Keratinocyte (primary cell): Measurements from ENCODE around the gene NBL1. TPM values are rescaled to one million over a fixed set of nuclear protein-coding genes. Genes with fewer than 3 reads are reported as not detected.

Experiments
- DNase-seq: peaks from one replicate; pipeline ENCODE4 v3.0.0-alpha.2; 2011; ENCODE audit warnings: low read depth, missing footprints, low spot score
- FAIRE-seq: peaks from 2 replicates; lab custom pipeline; 2011; peaks lifted over from hg19 to GRCh38; lab: Jason Lieb, UNC
- H2AFZ ChIP-seq: 2 replicates; pipeline ENCODE4 v1.6.0; 2012; ENCODE audit warnings: low read length, control low read depth, inconsistent platforms; ENCODE audit not compliant: control insufficient read depth
- H3K27ac ChIP-seq: 2 replicates; pipeline ENCODE4 v1.5.1; 2011; ENCODE audit warnings: low read length; ENCODE audit not compliant: control insufficient read depth, insufficient read depth
- H3K27me3 ChIP-seq: 3 replicates; pipeline ENCODE4 v1.6.0; 2011; ENCODE audit warnings: low read length; ENCODE audit not compliant: control insufficient read depth, insufficient read depth; ENCODE audit errors: extremely low read depth
- H3K36me3 ChIP-seq, 2 experiments: 2 replicates in 1 of 2; 3 replicates in 1 of 2; pipeline ENCODE4 v1.5.1; 2011; ENCODE audit warnings: low read length in 2 of 2, mild to moderate bottlenecking in 1 of 2; ENCODE audit not compliant: control insufficient read depth in 2 of 2, insufficient read depth in 2 of 2; ENCODE audit errors: extremely low read depth in 1 of 2
- H3K4me1 ChIP-seq: 3 replicates; pipeline ENCODE4 v1.5.1; 2011; ENCODE audit warnings: low read length; ENCODE audit not compliant: control insufficient read depth, insufficient read depth; ENCODE audit errors: extremely low read depth
- H3K4me2 ChIP-seq: 3 replicates; pipeline ENCODE4 v1.6.0; 2011; ENCODE audit warnings: low read depth, low read length; ENCODE audit not compliant: control insufficient read depth, insufficient read depth; ENCODE audit errors: extremely low read depth
- H3K4me3 ChIP-seq, 3 experiments: fragments of 200-600 bp in 1 of 3; sonication (generic) in 1 of 3; 2 replicates in 2 of 3; 3 replicates in 1 of 3; pipeline ENCODE4 v1.5.1; 2011 to 2016; ENCODE audit warnings: low read length in 3 of 3, mild to moderate bottlenecking in 3 of 3, control low read depth in 2 of 3, inconsistent platforms in 1 of 3, low read depth in 1 of 3, mixed read lengths in 1 of 3, mixed run types in 1 of 3, moderate library complexity in 1 of 3; ENCODE audit not compliant: control insufficient read depth in 2 of 3, insufficient read depth in 2 of 3; ENCODE audit errors: extremely low read depth in 1 of 3
- H3K79me2 ChIP-seq: 2 replicates; pipeline ENCODE4 v1.6.0; 2012; ENCODE audit warnings: low read length; ENCODE audit not compliant: control insufficient read depth, insufficient read depth
- H3K9ac ChIP-seq: 3 replicates; pipeline ENCODE4 v1.6.0; 2011; ENCODE audit warnings: low read length; ENCODE audit not compliant: control insufficient read depth, insufficient read depth; ENCODE audit errors: extremely low read depth
- H3K9me1 ChIP-seq: 3 replicates; pipeline ENCODE4 v1.6.0; 2011; ENCODE audit warnings: low read length; ENCODE audit not compliant: control insufficient read depth, insufficient read depth; ENCODE audit errors: extremely low read depth
- H3K9me3 ChIP-seq: 2 replicates; pipeline ENCODE4 v1.5.1; 2012; ENCODE audit warnings: low read depth, low read length; ENCODE audit not compliant: control insufficient read depth
- H4K20me1 ChIP-seq: 3 replicates; pipeline ENCODE4 v1.6.0; 2011; ENCODE audit warnings: low read length; ENCODE audit not compliant: control insufficient read depth, insufficient read depth; ENCODE audit errors: extremely low read depth
- EZH2 ChIP-seq: IDR thresholded peaks from one replicate; pipeline ENCODE4 v1.6.1; 2012; ENCODE audit warnings: inconsistent platforms, mild to moderate bottlenecking, low read length, moderate library complexity
- dilution Hi-C: fragments of 300-500 bp; cut with MboI; formaldehyde crosslinking; loops from one replicate; pipeline ENCODE4 v1.7.0; 2020; ENCODE audit warnings: low sequenced_read_pairs; ENCODE audit not compliant: extremely low pct_ligation_motif_present
- polyA plus RNA-seq, 5 experiments: library from polyadenylated mRNA; depleted of rRNA in 3 of 5; stranded (reverse) in 3 of 5; stranded (forward) in 1 of 5; unstranded in 1 of 5; fragments of >200 nt; gene quantifications; 1 replicate in 1 of 5; 2 replicates in 3 of 5; 3 replicates in 1 of 5; pipeline versions ENCODE4 v1.2.1 to v1.2.3, GENCODE V29; 2011 to 2012; ENCODE audit warnings: missing spikeins in 2 of 5, low read depth in 1 of 5, low replicate concordance in 1 of 5
- TF ChIP-seq, protein P1 (sequence below), 3 experiments: IDR thresholded peaks in 1 of 3; conservative IDR thresholded peaks in 1 of 3; optimal IDR thresholded peaks in 1 of 3; 2 replicates in 2 of 3; 3 replicates in 1 of 3; pipeline versions ENCODE3 to v1.5.1; 2011; ENCODE audit warnings: low read length in 3 of 3, mild to moderate bottlenecking in 3 of 3, moderate library complexity in 2 of 3, control low read depth in 1 of 3, inconsistent platforms in 1 of 3; ENCODE audit not compliant: insufficient read depth in 2 of 3; ENCODE audit errors: extremely low read depth in 1 of 3

Gene NBL1
- polyA plus RNA-seq, 1 donor (not counting 4 experiments of a cell fraction or from before 2014, with no cell fraction given): 74.5 TPM

DNA sequence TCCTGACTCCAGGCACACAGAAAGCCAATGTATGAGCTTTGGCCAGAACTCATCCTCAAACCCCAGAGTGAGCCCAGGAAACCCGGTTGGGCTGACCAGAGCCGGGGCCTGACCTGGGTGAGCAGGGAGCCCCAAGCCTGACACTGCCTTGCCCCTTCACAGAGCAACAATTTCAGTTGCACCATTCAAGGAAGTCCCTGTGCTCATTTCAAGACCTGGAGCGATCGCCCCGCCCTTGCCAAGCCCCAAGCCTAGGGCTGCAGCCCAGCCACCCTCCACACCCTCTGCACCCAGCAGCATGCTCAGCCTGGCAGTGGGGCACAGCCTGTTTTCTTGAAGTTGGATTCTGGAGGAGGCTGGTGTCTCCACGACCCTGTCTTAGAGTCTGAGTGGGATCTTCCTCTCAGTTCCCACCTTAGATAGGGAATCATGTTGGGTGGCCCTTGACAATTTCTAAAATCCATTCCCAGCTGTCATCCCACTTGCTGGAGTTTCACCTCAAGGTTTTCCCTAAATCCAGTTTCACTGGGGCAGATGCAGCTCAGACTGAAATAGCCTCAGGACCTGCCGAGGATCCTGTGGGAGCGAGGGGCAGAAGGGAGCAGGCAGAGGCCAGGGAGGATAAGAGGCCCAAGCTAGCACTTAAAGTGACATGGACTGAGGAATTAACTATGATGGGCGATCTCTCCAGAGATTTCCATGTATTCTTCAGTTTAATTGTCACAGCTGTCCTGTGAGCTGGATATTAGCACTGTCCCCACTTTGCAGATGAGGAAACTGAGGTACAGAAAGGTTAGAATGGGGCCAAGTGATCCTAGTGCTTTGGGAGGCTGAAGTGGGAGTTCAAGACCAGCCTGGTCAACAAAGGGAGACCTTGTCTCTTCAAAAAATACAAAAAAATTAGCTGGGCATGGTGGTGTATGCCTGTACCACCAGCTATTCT, 2.5 kb downstream of the NBL1 start:
- peak; percentile 32 for FAIRE-seq
- no peaks in the 10 kb centered on the region for H3K9me3 ChIP-seq
- H4K20me1 ChIP-seq: no peaks in the 10 kb centered on the region
- no peak overlapping the region for H2AFZ ChIP-seq
- peaks cover 63% of the 10 kb centered on the region for H3K79me2 ChIP-seq
- H3K9ac ChIP-seq: peak overlapping the region; percentile 78
- peaks cover 58% of the 10 kb centered on the region for H3K4me1 ChIP-seq
- peaks cover 6% of the 10 kb centered on the region for H3K9me1 ChIP-seq
- peak overlapping the region; percentile 46 to 79 (median 71) for H3K4me3 ChIP-seq
- H3K4me2 ChIP-seq: peak overlapping the region; percentile 85
- peaks cover 0 to 3% of the 10 kb centered on the region in 2 experiments for H3K36me3 ChIP-seq
- peak overlapping the region; percentile 64 for H3K27ac ChIP-seq
- DNase-seq: no peak
- H3K27me3 ChIP-seq: no peaks in the 10 kb centered on the region
- dilution Hi-C loops: loop anchor here (25.0 kb wide), 1 partner anchor 209 kb away; no protein-coding TSS in a partner anchor
- TF ChIP-seq, protein P1, sequence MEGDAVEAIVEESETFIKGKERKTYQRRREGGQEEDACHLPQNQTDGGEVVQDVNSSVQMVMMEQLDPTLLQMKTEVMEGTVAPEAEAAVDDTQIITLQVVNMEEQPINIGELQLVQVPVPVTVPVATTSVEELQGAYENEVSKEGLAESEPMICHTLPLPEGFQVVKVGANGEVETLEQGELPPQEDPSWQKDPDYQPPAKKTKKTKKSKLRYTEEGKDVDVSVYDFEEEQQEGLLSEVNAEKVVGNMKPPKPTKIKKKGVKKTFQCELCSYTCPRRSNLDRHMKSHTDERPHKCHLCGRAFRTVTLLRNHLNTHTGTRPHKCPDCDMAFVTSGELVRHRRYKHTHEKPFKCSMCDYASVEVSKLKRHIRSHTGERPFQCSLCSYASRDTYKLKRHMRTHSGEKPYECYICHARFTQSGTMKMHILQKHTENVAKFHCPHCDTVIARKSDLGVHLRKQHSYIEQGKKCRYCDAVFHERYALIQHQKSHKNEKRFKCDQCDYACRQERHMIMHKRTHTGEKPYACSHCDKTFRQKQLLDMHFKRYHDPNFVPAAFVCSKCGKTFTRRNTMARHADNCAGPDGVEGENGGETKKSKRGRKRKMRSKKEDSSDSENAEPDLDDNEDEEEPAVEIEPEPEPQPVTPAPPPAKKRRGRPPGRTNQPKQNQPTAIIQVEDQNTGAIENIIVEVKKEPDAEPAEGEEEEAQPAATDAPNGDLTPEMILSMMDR (optimal IDR thresholded peaks at IDR 0.05 in 1 of 3, IDR thresholded peaks at IDR 0.05 in 1 of 3, conservative IDR thresholded peaks at IDR 0.05 in 1 of 3; ENCODE audit: extremely low read depth in 1 of 3, insufficient read depth in 2 of 3, low read length in 3 of 3): no peak

DNA sequence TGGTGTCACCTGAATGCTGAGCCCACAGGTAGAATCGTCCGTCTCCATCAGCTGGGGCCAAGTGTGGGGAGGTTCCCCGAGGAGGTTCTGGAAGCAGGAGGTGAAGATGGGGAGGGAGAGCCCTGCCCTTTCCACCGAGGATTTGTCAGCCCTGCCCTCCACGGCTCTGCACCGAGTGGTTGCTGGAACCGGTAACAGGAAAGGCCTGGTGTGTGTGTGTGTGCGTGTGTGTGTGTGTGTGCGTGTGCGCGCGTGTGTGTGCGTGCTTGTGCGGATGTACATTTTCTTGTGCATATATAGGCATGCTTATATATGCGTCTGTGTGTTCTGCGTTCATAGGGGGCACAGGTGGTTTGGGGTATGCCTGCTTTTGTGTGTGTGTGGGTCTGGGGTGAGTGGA, 3.5 kb downstream of the NBL1 start:
- no peak for FAIRE-seq
- peaks cover 63% of the 10 kb centered on the region for H3K79me2 ChIP-seq
- DNase-seq: no peak
- dilution Hi-C loops: loop anchor here (25.0 kb wide), 1 partner anchor 210 kb away; no protein-coding TSS in a partner anchor
- peaks cover 6% of the 10 kb centered on the region for H3K9me1 ChIP-seq
- H3K27me3 ChIP-seq: no peaks in the 10 kb centered on the region
- H3K36me3 ChIP-seq: peaks cover 0 to 3% of the 10 kb centered on the region in 2 experiments
- H4K20me1 ChIP-seq: no peaks in the 10 kb centered on the region
- peak overlapping the region; percentile 41 for H3K27ac ChIP-seq
- H3K4me3 ChIP-seq: peak overlapping the region in 2 of 3 experiments; percentile 2 to 38
- peak overlapping the region; percentile 85 for H3K4me2 ChIP-seq
- H2AFZ ChIP-seq: peak overlapping the region; percentile 10
- TF ChIP-seq EZH2: no peak
- TF ChIP-seq, protein P1 (optimal IDR thresholded peaks at IDR 0.05 in 1 of 3, IDR thresholded peaks at IDR 0.05 in 1 of 3, conservative IDR thresholded peaks at IDR 0.05 in 1 of 3; ENCODE audit: extremely low read depth in 1 of 3, insufficient read depth in 2 of 3, low read length in 3 of 3): no peak
- H3K9ac ChIP-seq: peak overlapping the region; percentile 9
- no peaks in the 10 kb centered on the region for H3K9me3 ChIP-seq
- peaks cover 64% of the 10 kb centered on the region for H3K4me1 ChIP-seq
